HEK293 (cell line): ENCODE measurements around the gene FEZF2.

Experiments
- HOXA7 ChIP-seq: sonication (generic); formaldehyde crosslinking; IDR thresholded peaks from 2 replicates; pipeline ENCODE4 v1.8.1; 2022; ENCODE audit warnings: missing genetic modification reagents, borderline replicate concordance
- ZNF138 ChIP-seq: fragments of 450-650 bp; formaldehyde crosslinking; IDR thresholded peaks from 2 replicates; pipeline ENCODE4 v1.5.1; 2016; ENCODE audit warnings: missing biosample characterization, missing genetic modification characterization, borderline replicate concordance
- ZNF239 ChIP-seq: fragments of 450-650 bp; formaldehyde crosslinking; IDR thresholded peaks from 2 replicates; pipeline ENCODE4 v1.5.1; 2016; ENCODE audit warnings: missing biosample characterization, missing genetic modification characterization
- TF ChIP-seq, protein P1 (sequence below): fragments of 450-650 bp; formaldehyde crosslinking; IDR thresholded peaks from 2 replicates; pipeline ENCODE4 v1.5.1; 2016; ENCODE audit warnings: missing biosample characterization, missing genetic modification characterization
- TF ChIP-seq, protein P2 (sequence below): fragments of 450-650 bp; formaldehyde crosslinking; IDR thresholded peaks from 2 replicates; pipeline ENCODE4 v1.5.1; 2016; ENCODE audit warnings: missing biosample characterization, missing genetic modification characterization, low read depth
- TF ChIP-seq, protein P3 (sequence below): fragments of 450-650 bp; IDR thresholded peaks from 2 replicates; pipeline ENCODE4 v1.5.1; 2018; ENCODE audit warnings: missing biosample characterization, missing genetic modification characterization

DNA sequence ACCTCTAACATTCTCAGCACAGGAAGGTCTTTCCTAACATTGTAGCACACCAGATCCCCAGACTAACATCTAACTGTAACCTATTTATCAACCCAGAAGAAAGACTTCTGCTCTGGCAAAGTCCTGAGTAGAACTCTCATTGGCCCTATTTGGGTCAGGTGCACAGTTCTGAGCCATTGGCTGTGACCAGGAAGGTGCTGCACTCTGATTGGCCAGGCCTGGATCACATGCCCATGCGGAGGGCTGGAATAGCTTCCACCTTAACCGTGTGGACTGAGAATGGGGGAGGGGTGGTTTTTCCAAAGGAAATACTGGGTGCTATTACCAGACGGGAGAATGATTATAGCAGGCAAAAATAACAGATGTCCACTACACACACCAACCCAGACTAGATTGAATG, 11.5 kb downstream of the FEZF2 start:
- TF ChIP-seq, protein P1, sequence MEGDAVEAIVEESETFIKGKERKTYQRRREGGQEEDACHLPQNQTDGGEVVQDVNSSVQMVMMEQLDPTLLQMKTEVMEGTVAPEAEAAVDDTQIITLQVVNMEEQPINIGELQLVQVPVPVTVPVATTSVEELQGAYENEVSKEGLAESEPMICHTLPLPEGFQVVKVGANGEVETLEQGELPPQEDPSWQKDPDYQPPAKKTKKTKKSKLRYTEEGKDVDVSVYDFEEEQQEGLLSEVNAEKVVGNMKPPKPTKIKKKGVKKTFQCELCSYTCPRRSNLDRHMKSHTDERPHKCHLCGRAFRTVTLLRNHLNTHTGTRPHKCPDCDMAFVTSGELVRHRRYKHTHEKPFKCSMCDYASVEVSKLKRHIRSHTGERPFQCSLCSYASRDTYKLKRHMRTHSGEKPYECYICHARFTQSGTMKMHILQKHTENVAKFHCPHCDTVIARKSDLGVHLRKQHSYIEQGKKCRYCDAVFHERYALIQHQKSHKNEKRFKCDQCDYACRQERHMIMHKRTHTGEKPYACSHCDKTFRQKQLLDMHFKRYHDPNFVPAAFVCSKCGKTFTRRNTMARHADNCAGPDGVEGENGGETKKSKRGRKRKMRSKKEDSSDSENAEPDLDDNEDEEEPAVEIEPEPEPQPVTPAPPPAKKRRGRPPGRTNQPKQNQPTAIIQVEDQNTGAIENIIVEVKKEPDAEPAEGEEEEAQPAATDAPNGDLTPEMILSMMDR (tag by site-specific recombination), result no peak
- TF ChIP-seq HOXA7 (CRISPR knock-in tag), result no peak
- TF ChIP-seq, protein P2, sequence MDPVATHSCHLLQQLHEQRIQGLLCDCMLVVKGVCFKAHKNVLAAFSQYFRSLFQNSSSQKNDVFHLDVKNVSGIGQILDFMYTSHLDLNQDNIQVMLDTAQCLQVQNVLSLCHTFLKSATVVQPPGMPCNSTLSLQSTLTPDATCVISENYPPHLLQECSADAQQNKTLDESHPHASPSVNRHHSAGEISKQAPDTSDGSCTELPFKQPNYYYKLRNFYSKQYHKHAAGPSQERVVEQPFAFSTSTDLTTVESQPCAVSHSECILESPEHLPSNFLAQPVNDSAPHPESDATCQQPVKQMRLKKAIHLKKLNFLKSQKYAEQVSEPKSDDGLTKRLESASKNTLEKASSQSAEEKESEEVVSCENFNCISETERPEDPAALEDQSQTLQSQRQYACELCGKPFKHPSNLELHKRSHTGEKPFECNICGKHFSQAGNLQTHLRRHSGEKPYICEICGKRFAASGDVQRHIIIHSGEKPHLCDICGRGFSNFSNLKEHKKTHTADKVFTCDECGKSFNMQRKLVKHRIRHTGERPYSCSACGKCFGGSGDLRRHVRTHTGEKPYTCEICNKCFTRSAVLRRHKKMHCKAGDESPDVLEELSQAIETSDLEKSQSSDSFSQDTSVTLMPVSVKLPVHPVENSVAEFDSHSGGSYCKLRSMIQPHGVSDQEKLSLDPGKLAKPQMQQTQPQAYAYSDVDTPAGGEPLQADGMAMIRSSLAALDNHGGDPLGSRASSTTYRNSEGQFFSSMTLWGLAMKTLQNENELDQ (tag by site-specific recombination), result no peak
- no peak for TF ChIP-seq ZNF239
- TF ChIP-seq, protein P3, sequence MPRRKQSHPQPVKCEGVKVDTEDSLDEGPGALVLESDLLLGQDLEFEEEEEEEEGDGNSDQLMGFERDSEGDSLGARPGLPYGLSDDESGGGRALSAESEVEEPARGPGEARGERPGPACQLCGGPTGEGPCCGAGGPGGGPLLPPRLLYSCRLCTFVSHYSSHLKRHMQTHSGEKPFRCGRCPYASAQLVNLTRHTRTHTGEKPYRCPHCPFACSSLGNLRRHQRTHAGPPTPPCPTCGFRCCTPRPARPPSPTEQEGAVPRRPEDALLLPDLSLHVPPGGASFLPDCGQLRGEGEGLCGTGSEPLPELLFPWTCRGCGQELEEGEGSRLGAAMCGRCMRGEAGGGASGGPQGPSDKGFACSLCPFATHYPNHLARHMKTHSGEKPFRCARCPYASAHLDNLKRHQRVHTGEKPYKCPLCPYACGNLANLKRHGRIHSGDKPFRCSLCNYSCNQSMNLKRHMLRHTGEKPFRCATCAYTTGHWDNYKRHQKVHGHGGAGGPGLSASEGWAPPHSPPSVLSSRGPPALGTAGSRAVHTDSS, result no peak
- no peak for TF ChIP-seq ZNF138 (tag by site-specific recombination)
